ENCODE results near the gene CORT.

DNA sequence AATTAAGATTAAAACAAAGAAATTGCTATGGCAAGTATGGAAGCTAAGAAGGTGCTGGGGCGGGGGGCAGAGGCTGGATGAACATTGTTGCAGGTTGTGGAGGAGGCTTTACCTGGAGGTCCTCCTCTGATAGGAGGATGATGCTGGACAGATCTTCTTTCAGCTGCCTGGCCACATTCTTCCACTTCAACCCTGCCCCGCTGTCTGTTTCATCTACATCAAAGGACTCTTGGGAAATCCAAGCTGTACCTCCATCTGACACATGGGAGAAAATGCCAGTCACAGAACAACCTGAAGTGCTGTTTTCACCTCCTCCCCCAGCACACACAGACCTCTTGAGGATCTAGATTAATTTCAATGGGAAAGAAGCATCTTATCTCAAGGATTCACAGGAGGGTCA is 17.2 kb downstream of the CORT start:
- no peak for TF ChIP-seq POLR2A (IDR thresholded peaks at IDR 0.05)
- TF ChIP-seq, protein P1, sequence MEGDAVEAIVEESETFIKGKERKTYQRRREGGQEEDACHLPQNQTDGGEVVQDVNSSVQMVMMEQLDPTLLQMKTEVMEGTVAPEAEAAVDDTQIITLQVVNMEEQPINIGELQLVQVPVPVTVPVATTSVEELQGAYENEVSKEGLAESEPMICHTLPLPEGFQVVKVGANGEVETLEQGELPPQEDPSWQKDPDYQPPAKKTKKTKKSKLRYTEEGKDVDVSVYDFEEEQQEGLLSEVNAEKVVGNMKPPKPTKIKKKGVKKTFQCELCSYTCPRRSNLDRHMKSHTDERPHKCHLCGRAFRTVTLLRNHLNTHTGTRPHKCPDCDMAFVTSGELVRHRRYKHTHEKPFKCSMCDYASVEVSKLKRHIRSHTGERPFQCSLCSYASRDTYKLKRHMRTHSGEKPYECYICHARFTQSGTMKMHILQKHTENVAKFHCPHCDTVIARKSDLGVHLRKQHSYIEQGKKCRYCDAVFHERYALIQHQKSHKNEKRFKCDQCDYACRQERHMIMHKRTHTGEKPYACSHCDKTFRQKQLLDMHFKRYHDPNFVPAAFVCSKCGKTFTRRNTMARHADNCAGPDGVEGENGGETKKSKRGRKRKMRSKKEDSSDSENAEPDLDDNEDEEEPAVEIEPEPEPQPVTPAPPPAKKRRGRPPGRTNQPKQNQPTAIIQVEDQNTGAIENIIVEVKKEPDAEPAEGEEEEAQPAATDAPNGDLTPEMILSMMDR (IDR thresholded peaks at IDR 0.05): no peak

Data from Peyer's patch (tissue), 4 donors.